GM19455 (cell line): ENCODE measurements around the gene RNF157.

Experiments
- ATAC-seq: cut with Tn5 transposase; IDR thresholded peaks from one replicate; pipeline ENCODE4 v1.9.1; 2021; ENCODE audit not compliant: unreplicated experiment

Gene RNF157

DNA sequence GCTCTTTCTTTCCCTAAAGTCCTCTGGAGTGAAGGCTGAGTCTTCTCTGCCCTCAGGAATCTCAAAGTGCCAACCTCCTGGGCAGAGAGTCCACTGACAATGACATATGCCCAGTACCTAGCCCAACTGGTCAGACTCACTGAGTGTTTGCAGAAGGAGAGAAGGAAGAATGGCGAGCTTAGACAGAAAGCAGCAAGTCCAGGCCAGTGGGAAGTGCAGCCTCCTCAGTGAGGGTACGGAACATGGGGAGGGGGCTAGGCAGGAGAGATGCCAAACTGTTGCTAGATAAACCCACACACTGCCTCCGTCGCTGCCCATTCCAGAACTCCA, 137.4 kb downstream of the RNF157 start:
- no peak for ATAC-seq

GRCh38 chr17:76097716-76098295, 142.5 kb downstream of the RNF157 start:
- no peak for ATAC-seq

- no peak for ATAC-seq
Measured at GRCh38 chr17:76095943-76096342, 144.3 kb downstream of the RNF157 start.

DNA sequence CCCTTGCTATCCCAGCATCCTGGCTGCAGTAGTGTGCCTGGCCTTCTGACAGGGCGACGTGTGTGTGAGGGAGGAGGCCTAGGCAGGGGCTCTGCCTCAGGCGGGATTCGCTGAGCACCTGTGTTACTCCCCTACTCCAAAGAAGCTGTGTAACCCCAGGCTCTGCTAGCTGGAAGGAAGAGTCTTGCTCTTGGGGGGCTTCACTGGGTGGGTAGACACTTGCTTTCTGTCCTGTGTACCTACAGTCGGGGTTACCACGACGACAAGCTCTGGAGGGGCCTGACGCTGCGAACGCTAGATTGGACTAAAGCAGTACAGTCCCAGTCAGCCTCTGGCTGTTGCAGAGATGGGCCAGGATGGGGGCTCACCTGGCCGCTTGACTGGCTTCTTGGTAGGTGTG, 146.2 kb downstream of the RNF157 start:
- ATAC-seq: no peak

DNA sequence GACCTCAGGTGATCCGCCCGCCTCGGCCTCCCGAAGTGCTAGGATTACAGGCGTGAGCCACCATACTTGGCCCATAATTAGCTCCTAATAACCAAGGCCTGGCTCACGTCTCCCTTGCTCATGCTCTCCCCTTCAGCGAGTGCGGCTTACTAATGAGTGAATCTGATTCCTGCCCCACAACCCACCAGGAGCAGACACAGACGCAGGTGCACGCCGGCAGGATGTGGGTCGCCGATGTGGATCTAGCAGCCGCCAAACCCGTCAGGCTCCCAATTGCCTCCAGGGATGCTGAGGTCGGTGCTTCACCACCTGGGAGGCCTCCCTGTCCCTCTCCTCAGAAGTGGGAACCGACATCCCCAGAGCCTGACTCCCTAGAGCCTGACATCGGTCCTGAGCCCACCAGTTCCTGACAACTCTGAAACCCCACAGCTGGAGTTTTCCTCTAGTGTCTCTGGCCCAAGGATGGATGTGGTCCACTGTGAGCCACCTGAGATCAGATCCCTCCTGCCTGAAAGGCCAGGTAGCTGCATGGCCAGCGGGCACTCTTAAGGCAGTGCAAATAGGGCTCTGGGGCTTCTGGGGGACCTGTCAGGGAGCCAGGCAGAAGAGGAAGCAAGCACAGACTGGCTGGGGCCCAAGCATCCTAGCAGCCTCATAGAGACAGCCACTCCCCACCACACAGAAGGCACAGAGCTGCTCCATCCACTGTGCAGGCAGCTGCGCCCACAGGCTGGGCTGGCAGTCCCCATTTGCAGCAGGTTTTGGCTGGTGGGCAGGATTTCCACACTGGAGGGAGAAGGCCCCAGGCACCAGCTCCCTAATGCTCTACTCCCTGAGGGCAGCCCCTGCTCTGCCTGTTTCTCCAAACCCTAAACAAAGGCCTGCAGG, 147.5 kb downstream of the RNF157 start:
- no peak for ATAC-seq
